Calu3 (cell line): ENCODE measurements around the gene STAT5B. TPM values are rescaled to one million over a fixed set of nuclear protein-coding genes. Genes with fewer than 3 reads are reported as not detected.
"Not testable (repeated sequence)": the region's sequence is repeated elsewhere in the genome, so short reads cannot be mapped to it uniquely, and the experiment has no call there.

Experiments
- BruUV-seq: library from RNA; stranded (reverse); fragments of 400-500 nt; replicated peaks from 2 replicates; lab custom pipeline; 2021; lab: Mats Ljungman, UMichigan
- CTCF ChIA-PET: fragments of 300-600 bp; sonication (Branson Sonifier 250); formaldehyde crosslinking; loops from one replicate; lab custom pipeline; 2022; ENCODE audit warnings: antibody characterized with exemption; lab: Charles Lee
- DNase-seq: peaks from one replicate; pipeline ENCODE4 v3.0.0; 2022
- H3K27ac Mint-ChIP-seq: one replicate; pipeline ENCODE4 v1.8.0; 2022; ENCODE audit warnings: mixed read lengths; ENCODE audit not compliant: unreplicated experiment
- H3K27me3 Mint-ChIP-seq: one replicate; pipeline ENCODE4 v1.8.0; 2022; ENCODE audit warnings: mixed read lengths; ENCODE audit not compliant: unreplicated experiment
- H3K36me3 Mint-ChIP-seq: one replicate; pipeline ENCODE4 v1.8.0; 2022; ENCODE audit warnings: mild to moderate bottlenecking, moderate library complexity, mixed read lengths; ENCODE audit not compliant: insufficient read depth, unreplicated experiment
- H3K4me1 Mint-ChIP-seq: one replicate; pipeline ENCODE4 v1.8.0; 2022; ENCODE audit warnings: mild to moderate bottlenecking, low read depth, mixed read lengths; ENCODE audit not compliant: unreplicated experiment
- H3K4me3 Mint-ChIP-seq: one replicate; pipeline ENCODE4 v1.8.0; 2022; ENCODE audit warnings: mild to moderate bottlenecking, low read depth, moderate library complexity, mixed read lengths; ENCODE audit not compliant: unreplicated experiment
- H3K9me3 Mint-ChIP-seq: one replicate; pipeline ENCODE4 v1.8.0; 2022; ENCODE audit warnings: low read depth, mixed read lengths; ENCODE audit not compliant: unreplicated experiment
- CTCF ChIP-seq: fragments of 200-600 bp; IDR thresholded peaks from one replicate; pipeline ENCODE4 v1.8.0; 2022; ENCODE audit warnings: antibody characterized with exemption; ENCODE audit not compliant: unreplicated experiment
- intact Hi-C: fragments of 100-400 bp; cut with micrococcal nuclease; formaldehyde crosslinking; loops from one replicate; pipeline ENCODE4 v1.10.0; 2022; ENCODE audit not compliant: unreplicated experiment
- total RNA-seq: library from RNA; stranded (reverse); gene quantifications from 2 replicates; pipeline ENCODE4 v1.2.3, GENCODE V29; 2022

Gene STAT5B
- total RNA-seq, 1 experiment from 2014 or later = 45.8 TPM

GRCh38 chr17:42243493-42243982 lies 32.7 kb downstream of the STAT5B start:
- Mint-ChIP-seq H3K9me3 (no peaks in the 10 kb centered on the region), H3K4me1 (no peaks in the 10 kb centered on the region), H3K27me3 (no peaks in the 10 kb centered on the region), H3K27ac (no peak overlapping the region), H3K36me3 (no peaks in the 10 kb centered on the region), H3K4me3 (no peak overlapping the region)
- no peak for DNase-seq
- no TSS peak for BruUV-seq
- no peak for TF ChIP-seq CTCF
- CTCF ChIA-PET = no interaction called here
- intact Hi-C loops = no loop called here

- CTCF ChIA-PET = no interaction called here
- H3K4me3 Mint-ChIP-seq = no peak overlapping the region
- intact Hi-C loops = no loop called here
- no peaks in the 10 kb centered on the region for H3K9me3 Mint-ChIP-seq
- TF ChIP-seq CTCF = no peak
- DNase-seq = no peak
- no peaks in the 10 kb centered on the region for H3K36me3 Mint-ChIP-seq
- H3K27ac Mint-ChIP-seq = no peak overlapping the region
- H3K4me1 Mint-ChIP-seq = no peaks in the 10 kb centered on the region
- no peaks in the 10 kb centered on the region for H3K27me3 Mint-ChIP-seq
- BruUV-seq = no TSS peak
Measured at GRCh38 chr17:42241871-42242270, 34.3 kb downstream of the STAT5B start.

- intact Hi-C loops, H3K27me3 Mint-ChIP-seq: not testable (repeated sequence)
Measured at GRCh38 chr17:42240863-42241262, 35.3 kb downstream of the STAT5B start.

GRCh38 chr17:42240201-42240600 lies 36.0 kb downstream of the STAT5B start:
- intact Hi-C loops = no loop called here
- BruUV-seq = no TSS peak
- Mint-ChIP-seq H3K4me3 (no peak overlapping the region), H3K27me3 (no peaks in the 10 kb centered on the region), H3K9me3 (no peaks in the 10 kb centered on the region), H3K27ac (no peak overlapping the region), H3K4me1 (no peaks in the 10 kb centered on the region), H3K36me3 (no peaks in the 10 kb centered on the region)
- CTCF ChIA-PET = no interaction called here
- TF ChIP-seq CTCF = no peak
- DNase-seq = no peak

More at GRCh38 chr17:42240863-42241262, 35.3 kb downstream of the STAT5B start:
- H3K9me3 Mint-ChIP-seq, DNase-seq, H3K4me1 Mint-ChIP-seq, BruUV-seq, H3K27ac Mint-ChIP-seq, CTCF ChIA-PET, H3K36me3 Mint-ChIP-seq, H3K4me3 Mint-ChIP-seq: not testable (repeated sequence)

GRCh38 chr17:42239576-42239975 lies 36.6 kb downstream of the STAT5B start:
- H3K36me3 Mint-ChIP-seq, H3K4me1 Mint-ChIP-seq, CTCF ChIA-PET, H3K27me3 Mint-ChIP-seq, intact Hi-C loops, DNase-seq, H3K9me3 Mint-ChIP-seq, H3K27ac Mint-ChIP-seq, BruUV-seq, H3K4me3 Mint-ChIP-seq: not testable (repeated sequence)
